KMS-11 (cell line): ENCODE measurements around the gene CTSD.

ENCODE experiments used
- H2AFZ ChIP-seq: fragments of 200-600 bp; sonication (generic); 2 replicates; pipeline ENCODE4 v1.6.1; 2016; ENCODE audit warnings: antibody characterized with exemption, mixed run types, low read depth
- H3K27ac ChIP-seq: fragments of 200-600 bp; sonication (generic); 2 replicates; pipeline ENCODE4 v1.6.1; 2016; ENCODE audit warnings: mild to moderate bottlenecking, mixed run types
- H3K27me3 ChIP-seq: fragments of 200-600 bp; sonication (generic); 2 replicates; pipeline ENCODE4 v1.6.1; 2017; ENCODE audit warnings: mild to moderate bottlenecking, low read depth, mixed run types, moderate library complexity; ENCODE audit not compliant: insufficient read depth
- H3K36me3 ChIP-seq: fragments of 200-600 bp; sonication (generic); 2 replicates; pipeline ENCODE4 v1.6.1; 2017; ENCODE audit warnings: mild to moderate bottlenecking, mixed run types; ENCODE audit not compliant: insufficient read depth
- H3K4me1 ChIP-seq: fragments of 200-600 bp; sonication (generic); 2 replicates; pipeline ENCODE4 v1.6.1; 2016; ENCODE audit warnings: mild to moderate bottlenecking, low read depth, mixed run types; ENCODE audit not compliant: poor library complexity, severe bottlenecking
- H3K4me2 ChIP-seq: fragments of 200-600 bp; sonication (generic); 2 replicates; pipeline ENCODE4 v1.7.0; 2016; ENCODE audit warnings: mild to moderate bottlenecking, mixed run types
- H3K4me3 ChIP-seq: fragments of 200-600 bp; sonication (generic); IDR thresholded peaks from 2 replicates; pipeline ENCODE4 v1.6.1; 2017; ENCODE audit warnings: low read depth, low read length, mixed read lengths; ENCODE audit not compliant: insufficient read depth
- H3K79me2 ChIP-seq: fragments of 200-600 bp; sonication (generic); 2 replicates; pipeline ENCODE4 v1.6.1; 2016; ENCODE audit warnings: low read depth, mixed run types; ENCODE audit not compliant: insufficient read depth
- H3K9ac ChIP-seq: fragments of 200-600 bp; sonication (generic); 2 replicates; pipeline ENCODE4 v1.6.1; 2016; ENCODE audit warnings: mild to moderate bottlenecking, mixed run types
- H4K20me1 ChIP-seq: fragments of 200-600 bp; sonication (generic); 2 replicates; pipeline ENCODE4 v1.6.1; 2016; ENCODE audit warnings: mild to moderate bottlenecking, mixed run types; ENCODE audit not compliant: insufficient read depth
- CTCF ChIP-seq: fragments of 200-600 bp; sonication (generic); conservative IDR thresholded peaks from 2 replicates; pipeline ENCODE4 v1.6.1; 2017; ENCODE audit warnings: low read depth, mild to moderate bottlenecking, antibody characterized with exemption, low read length, moderate library complexity, mixed read lengths

CTSD gene

GRCh38 chr11:1737080-1737757 lies 26.5 kb downstream of the CTSD start:
- no peak overlapping the region for H2AFZ ChIP-seq
- H3K4me3 ChIP-seq = no peak overlapping the region
- no peaks in the 10 kb centered on the region for H3K36me3 ChIP-seq
- no peak for TF ChIP-seq CTCF
- H3K4me1 ChIP-seq = no peaks in the 10 kb centered on the region
- H3K4me2 ChIP-seq = no peak overlapping the region
- H3K27ac ChIP-seq = no peak overlapping the region
- no peak overlapping the region for H3K9ac ChIP-seq
- peaks cover 82% of the 10 kb centered on the region for H3K27me3 ChIP-seq
- H3K79me2 ChIP-seq = no peaks in the 10 kb centered on the region
- no peaks in the 10 kb centered on the region for H4K20me1 ChIP-seq

GRCh38 chr11:1736447-1736992 lies 27.2 kb downstream of the CTSD start:
- Histone ChIP-seq H3K4me1 (no peaks in the 10 kb centered on the region), H3K9ac (no peak overlapping the region), H3K27ac (no peak overlapping the region), H4K20me1 (no peaks in the 10 kb centered on the region), H3K36me3 (no peaks in the 10 kb centered on the region), H2AFZ (no peak overlapping the region), H3K79me2 (no peaks in the 10 kb centered on the region), H3K4me3 (no peak overlapping the region), H3K27me3 (peaks cover 79% of the 10 kb centered on the region), H3K4me2 (no peak overlapping the region)
- no peak for TF ChIP-seq CTCF

- H3K4me3 ChIP-seq = no peak overlapping the region
- H3K27me3 ChIP-seq = peaks cover 70% of the 10 kb centered on the region
- H2AFZ ChIP-seq = no peak overlapping the region
- TF ChIP-seq CTCF = no peak
- H3K79me2 ChIP-seq = no peaks in the 10 kb centered on the region
- H3K36me3 ChIP-seq = no peaks in the 10 kb centered on the region
- no peak overlapping the region for H3K9ac ChIP-seq
- no peak overlapping the region for H3K27ac ChIP-seq
- no peak overlapping the region for H3K4me2 ChIP-seq
- no peaks in the 10 kb centered on the region for H3K4me1 ChIP-seq
- no peaks in the 10 kb centered on the region for H4K20me1 ChIP-seq
Measured at GRCh38 chr11:1735271-1735670, 28.5 kb downstream of the CTSD start.

GRCh38 chr11:1734641-1735081 lies 29.1 kb downstream of the CTSD start:
- H3K4me1 ChIP-seq = no peaks in the 10 kb centered on the region
- peaks cover 72% of the 10 kb centered on the region for H3K27me3 ChIP-seq

More at GRCh38 chr11:1734641-1735081, 29.1 kb downstream of the CTSD start:
- TF ChIP-seq CTCF = no peak
- H3K36me3 ChIP-seq = no peaks in the 10 kb centered on the region
- H3K79me2 ChIP-seq = no peaks in the 10 kb centered on the region
- H4K20me1 ChIP-seq = no peaks in the 10 kb centered on the region
- H3K9ac ChIP-seq = no peak overlapping the region
- no peak overlapping the region for H3K4me3 ChIP-seq
- no peak overlapping the region for H3K4me2 ChIP-seq
- H3K27ac ChIP-seq = no peak overlapping the region
- no peak overlapping the region for H2AFZ ChIP-seq
